Activated T-helper 9 cell treated with anti-CD3 and anti-CD28 coated beads, Interleukin-2, amount 50 U/mL, for 16 hours (primary cell): Measurements from ENCODE around the gene RABL2B.
"Not testable (repeated sequence)": the region's sequence is repeated elsewhere in the genome, so short reads cannot be mapped to it uniquely, and the experiment has no call there.

Source experiments
- DNase-seq: peaks from one replicate; pipeline ENCODE4 v3.0.0-alpha.2; 2020; ENCODE audit warnings: low read depth

RABL2B gene

DNA sequence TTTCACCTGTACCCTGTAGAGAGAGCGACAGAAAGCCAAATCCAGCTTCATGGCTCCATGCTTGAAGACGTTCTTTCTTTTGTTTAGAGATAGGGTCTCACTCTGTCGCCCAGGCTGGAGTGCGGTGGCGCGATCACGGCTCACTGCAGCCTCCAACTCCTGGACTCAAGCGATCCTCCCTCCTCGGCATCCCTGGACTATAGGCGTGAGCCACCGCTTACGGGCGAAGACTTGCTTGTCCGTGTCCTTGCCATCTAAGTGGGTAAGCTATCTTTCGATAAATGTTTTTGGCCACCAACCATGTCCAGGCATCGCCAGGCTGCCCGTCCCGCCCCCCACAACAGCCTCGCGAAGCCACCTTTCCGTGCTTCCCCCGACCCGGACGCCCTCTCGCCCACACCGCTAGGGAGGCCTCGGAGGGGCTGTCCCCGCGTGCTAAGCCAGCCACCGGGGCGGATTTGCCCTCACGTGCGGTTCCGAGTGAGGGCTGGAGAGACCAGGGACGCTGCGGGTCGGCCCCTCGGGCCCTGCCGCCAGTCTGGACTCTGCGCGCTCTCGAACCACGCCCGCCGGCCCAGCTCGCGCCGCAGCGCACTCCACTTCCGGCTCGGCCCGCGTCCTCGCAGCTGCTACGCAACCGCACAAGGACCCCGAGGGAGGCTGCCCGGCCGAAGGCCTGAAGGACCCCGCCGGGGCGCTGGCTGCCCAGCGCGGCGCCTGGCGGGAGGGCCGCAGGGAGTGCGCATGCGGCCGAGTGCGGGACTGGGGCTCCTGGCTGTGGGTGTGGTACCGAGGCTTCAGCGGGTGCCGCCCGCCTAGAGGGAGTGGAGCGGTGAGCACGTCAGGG, at the start of gene RABL2B:
TSS of gene RABL2B (minus strand) at position 604 of the 847 bp plus-strand sequence. CDS start 1,342 bp downstream, outside the sequence.
- peak; percentile 81 for DNase-seq

DNA sequence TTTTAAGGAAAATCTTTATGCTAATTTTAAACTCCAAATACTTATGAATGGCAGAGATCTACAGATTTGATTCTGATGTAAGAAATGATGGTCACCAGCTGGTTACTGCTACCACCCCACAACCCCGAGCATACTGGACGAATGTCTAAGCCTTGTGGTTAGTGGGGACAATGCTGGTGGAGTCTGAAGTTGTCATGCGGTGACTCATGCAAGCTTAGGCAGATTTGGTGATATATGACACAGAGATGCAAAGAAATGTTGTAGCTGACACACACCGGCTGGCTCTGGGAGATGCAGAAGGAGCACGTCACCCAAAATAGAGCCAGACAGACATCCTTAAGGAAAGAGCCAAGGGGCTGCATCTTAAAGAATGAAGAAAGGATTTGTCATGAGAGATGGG, 3.5 kb upstream of the RABL2B start:
- not testable (repeated sequence) for DNase-seq

DNA sequence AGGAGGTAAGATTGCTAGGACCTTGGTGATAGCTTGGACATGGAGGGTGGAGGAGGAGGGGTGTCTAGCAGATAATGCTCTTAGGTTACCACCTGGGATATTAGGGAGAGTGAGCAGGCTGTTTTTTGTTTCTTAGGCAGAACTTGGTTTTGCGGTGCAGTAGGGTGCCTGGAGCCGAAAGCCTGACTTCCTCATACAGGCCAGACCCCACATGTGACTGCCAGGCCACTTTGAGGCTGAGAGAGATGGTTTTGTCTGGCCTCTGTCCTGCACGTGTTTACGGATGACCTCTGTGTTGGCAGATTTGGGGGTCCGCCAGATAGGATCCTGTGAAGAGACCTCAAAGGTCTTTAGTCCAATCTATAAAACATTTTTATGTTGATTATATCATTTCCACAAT, 1.9 kb upstream of the RABL2B start:
- not testable (repeated sequence) for DNase-seq

DNA sequence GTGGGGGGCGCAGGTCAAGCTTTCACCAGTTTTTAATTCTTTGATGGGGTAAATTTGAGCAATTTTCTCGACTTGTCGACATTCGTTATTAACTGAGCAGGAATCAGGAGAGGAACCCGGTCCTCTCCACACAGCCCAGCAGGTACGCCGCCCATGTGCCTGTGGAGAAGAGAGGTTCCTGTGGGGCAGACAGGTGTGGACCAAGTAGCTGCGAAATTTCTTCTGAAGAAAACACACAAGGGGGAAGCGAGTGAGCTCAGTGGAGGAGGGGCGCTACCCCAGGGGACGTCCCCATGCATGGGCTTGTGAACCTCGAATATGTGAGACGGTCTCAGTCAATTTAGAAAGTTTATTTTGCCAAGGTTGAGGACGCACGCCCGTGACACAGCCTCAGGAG, 442 bp upstream of the RABL2B start:
- DNase-seq = not testable (repeated sequence)

DNA sequence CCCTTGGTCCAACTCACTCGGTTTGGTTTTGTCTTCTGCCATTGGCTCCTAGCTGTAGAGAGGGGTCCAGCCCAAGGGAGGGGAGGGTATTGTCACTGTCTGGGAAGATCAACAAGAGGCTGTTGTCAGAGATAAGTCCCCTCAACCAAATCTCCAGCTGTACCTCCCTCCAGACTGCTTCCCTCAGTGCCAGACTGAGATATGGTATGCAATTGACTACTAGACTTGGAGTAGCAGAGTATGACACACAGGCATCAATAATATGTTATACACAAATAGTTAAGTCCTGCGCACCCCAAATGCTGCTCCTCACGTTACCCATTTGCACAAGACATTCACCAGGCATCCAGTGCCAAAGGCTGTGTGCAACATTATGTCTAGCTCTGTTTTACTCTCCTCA, 1.2 kb downstream of the RABL2B start:
- not testable (repeated sequence) for DNase-seq

DNA sequence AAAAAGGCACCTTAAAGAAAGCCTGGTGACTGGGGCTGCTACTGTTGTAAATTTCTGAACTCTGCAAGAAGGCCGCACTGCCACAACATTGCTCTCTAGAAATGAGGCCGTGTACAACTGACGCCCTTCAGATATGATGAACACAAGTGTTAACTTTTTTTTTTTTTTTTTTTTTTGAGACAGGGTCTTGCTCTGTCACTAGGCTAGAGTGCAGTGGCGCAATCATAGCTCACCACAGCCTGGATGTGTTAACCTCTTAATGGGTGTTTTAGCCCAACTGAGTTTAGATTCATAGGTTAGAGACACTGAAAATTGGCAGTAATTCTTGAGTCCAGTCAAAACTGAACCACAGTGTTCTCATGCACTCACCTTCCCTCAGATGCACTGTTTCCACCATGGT, 3.2 kb downstream of the RABL2B start:
- not testable (repeated sequence) for DNase-seq

DNA sequence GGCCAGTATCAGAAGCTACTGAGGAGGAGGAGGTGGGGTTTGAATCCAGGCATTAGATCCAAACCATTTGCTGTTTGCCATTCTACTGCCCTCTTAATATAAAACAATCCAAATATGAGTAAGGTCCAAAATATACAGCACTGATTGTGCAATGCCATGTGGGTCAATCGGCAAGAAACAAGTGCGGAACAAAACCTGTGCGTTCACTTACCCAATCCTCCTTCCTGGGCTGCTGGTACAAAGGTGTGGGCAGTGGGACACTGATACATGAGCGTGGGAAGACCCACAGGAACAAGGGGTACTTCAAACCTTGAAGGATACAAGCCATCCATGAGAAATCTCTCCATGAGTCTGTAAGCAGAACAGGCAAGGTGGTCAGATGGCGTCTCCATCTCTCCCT, 5.8 kb downstream of the RABL2B start:
- DNase-seq = not testable (repeated sequence)

DNA sequence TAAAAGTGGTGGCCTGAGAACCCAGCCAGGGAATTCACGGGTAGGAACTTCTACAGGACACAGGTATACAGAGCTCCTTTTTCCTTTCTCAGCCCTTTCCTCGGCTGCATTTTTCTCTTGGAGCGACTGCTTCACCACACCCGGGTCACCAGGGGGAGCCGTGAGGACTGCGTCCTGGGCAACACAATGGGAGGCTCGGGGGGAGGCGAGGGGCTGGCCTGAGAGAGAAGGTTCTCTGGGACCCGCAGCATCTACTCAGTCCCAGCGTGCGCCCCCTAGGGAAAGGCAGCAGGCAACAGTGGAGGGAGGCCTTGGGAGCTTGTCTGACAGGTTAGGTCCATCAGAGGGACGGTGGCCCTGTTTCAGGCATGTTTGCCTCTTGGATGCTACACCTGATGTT, 8.3 kb downstream of the RABL2B start:
- DNase-seq = not testable (repeated sequence)

DNA sequence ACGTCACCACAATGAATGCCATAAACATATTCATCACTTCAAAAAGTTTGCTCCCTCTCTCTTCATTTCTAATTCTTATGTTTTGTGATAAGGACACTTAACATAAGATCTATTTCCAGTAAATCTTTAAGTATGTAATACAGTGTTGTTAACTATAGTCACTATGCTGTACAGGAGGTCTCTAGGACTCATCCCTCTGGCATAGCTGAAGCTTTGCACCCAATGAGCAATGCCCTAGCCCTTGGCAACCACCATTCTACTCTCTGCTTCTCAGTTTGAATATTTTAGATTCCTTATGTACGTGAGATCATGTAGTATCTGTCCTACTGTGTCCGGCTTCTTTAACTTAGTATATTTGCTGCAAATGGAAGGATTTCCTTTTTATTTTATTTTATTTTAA, 19.1 kb downstream of the RABL2B start:
- DNase-seq = not testable (repeated sequence)

DNA sequence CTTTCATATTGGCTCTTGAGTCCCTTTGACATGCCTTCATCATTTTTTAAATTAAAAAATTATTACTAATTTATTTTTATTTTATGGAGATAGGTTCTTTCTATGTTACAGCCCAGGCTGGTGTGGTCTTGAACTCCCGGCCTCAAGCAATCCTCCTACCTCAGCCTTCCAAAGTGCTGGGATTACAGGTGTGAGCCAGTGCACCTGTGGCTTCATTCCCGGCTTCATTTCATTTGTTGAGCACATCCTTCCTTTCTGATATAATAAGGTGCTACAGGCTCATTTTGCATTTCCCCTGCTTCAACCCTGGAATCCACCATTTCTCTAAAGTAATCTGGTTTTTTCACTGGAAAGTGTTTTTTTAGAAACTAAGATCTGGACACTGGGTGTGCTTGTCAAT, 21.6 kb downstream of the RABL2B start:
- DNase-seq = not testable (repeated sequence)

DNA sequence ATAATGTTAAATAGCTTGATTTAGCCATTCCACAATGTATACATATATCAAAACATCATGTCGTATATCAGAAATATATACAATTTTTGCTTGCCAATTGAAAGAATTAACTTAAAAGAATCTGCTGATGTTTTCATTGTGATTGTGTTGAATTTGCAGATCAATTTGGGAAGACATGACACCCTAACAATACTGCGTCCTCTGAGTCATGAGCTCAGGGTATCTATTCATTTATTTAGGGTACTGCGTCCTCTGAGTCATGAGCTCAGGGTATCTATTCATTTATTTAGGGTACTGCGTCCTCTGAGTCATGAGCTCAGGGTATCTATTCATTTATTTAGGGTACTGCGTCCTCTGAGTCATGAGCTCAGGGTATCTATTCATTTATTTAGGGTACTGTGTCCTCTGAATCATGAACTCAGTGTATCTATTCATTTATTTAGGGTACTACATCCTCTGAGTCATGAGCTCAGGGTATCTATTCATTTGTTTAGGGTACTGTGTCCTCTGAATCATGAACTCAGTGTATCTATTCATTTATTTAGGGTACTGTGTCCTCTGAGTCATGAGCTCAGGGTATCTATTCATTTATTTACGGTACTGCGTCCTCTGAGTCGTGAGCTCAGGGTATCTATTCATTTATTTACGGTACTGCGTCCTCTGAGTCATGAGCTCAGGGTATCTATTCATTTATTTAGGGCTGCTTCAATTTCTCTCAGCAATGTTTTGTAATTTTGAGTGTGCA, 23.7 kb downstream of the RABL2B start:
- DNase-seq = not testable (repeated sequence)

DNA sequence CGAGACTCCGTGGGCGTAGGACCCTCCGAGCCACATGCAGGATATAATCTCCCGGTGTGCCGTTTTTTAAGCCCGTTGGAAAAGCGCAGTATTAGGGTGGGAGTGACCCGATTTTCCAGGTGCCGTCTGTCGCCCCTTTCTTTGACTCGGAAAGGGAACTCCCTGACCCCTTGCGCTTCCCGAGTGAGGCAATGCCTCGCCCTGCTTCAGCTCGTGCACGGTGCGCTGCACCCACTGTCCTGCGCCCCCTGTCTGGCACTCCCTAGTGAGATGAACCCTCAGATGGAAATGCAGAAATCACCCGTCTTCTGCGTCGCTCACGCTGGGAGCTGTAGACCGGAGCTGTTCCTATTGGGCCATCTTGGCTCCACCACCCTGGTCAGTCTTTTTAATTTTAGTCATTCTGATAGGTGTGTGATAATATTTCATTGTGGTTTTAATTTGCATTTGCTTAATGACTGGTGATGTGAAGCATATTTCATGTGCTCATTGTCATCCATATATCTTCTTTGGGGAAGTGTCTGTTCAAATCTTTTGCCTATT, 26.4 kb downstream of the RABL2B start:
- DNase-seq = peak; percentile 43

DNA sequence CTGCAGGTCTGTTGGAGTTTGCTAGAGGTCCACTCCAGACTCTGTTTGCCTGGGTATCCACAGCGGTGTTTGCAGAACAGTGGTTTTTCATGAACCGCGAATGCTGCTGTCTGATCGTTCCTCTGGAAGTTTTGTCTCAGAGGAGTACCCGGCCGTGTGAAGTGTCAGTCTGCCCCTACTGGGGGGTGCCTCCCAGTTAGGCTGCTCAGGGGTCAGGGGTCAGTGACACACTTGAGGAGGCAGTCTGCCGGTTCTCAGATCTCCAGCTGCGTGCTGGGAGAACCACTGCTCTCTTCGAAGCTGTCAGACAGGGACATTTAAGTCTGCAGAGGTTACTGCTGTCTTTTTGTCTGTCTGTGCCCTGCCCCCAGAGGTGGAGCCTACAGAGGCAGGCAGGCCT, 27.0 kb downstream of the RABL2B start:
- DNase-seq = not testable (repeated sequence)

DNA sequence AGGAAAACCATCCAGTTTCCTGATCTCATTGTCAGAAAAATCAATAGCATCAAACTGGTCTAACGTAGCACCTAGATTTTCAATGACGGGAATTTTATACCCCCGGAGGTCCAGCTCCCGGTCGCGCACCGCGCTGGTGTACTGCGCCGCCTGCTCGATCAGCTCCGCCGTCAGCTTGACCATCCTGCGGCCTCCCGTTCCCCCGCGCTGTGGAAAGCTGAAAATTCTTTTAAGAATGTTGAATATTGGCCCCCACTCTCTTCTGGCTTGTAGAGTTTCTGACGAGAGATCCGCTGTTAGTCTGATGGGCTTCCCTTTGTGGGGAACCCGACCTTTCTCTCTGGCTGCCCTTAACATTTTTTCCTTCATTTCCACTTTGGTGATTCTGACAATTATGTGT, 28.2 kb downstream of the RABL2B start:
- DNase-seq = not testable (repeated sequence)

DNA sequence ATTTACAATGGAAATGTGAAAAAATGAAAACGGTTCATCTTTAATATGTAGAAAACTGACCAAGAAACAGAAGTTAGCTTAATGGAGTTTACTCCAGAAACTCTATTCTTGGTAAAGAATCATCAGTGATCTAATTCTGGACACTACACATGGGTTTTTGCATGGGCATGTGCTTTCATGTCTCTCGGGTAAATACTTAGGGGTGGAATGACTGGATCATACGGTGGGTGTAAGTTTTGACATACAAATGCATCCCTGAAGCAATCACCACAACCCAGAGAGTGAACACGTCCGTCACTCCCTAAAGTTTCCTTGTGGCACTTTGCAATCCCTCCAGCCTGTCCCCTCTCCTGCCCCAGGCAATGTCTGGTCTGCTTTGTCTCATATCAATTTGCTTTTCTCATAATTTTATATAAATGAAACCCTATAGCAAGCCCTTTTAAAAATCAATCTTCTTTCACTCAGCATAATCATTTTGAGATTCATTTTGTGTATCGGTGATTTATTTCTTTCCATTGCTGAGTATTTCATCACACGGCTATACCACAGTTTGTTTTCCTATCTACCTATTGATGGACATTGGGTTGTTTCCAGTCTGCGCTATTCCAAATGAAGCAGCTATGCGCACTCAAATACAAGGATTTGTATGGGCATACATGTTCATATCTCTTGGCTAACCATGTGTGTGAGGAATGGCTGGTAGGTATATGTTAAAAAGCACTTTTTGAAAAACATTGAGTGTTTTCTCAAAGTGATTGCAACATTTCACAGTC, 33.9 kb downstream of the RABL2B start:
- DNase-seq = not testable (repeated sequence)

DNA sequence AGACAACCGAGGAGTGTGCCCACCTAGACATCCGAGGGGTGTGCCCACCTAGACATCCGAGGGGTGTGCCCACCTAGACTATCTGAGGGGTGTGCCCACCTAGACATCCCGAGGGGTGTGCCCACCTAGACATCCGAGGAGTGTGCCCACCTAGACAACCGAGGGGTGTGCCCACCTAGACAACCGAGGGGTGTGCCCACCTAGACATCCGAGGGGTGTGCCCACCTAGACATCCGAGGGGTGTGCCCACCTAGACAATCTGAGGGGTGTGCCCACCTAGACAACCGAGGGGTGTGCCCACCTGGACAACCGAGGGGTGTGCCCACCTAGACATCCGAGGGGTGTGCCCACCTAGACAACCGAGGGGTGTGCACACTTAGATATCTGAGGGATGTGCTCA, 34.8 kb downstream of the RABL2B start:
- not testable (repeated sequence) for DNase-seq

DNA sequence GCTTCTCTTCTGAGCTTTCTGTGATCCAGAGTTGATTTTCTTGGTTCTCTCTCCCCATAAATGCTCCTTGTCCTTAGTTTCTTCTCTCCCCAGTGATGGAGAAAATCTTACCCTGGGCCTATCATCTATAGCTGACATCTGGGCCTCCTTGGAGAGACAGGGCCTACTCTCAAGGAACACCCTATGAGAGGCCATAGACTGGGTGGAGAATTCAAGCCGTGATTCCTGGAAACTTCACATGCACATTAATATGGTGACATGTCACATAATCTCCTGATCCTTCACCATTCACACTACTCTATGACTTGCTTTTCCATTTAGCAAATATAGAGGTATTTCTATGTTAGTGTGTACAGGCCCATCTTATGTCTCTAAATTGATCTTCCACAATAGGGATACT, 35.9 kb downstream of the RABL2B start:
- not testable (repeated sequence) for DNase-seq

DNA sequence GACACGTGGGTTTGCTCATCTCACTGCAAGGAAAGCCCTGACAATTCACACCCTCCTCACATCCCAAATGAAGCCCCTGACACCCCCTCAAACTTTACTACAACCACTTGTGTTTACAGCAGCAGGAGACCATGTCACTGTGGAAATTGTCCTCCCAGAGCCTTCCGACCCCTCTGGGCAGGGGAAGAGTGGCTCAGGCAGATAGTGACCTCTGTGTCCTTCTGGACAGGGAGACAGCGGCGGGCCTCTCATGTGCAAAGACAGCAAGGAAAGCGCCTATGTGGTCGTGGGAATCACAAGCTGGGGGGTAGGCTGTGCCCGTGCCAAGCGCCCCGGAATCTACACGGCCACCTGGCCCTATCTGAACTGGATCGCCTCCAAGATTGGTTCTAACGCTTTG, 39.0 kb downstream of the RABL2B start:
- not testable (repeated sequence) for DNase-seq

DNA sequence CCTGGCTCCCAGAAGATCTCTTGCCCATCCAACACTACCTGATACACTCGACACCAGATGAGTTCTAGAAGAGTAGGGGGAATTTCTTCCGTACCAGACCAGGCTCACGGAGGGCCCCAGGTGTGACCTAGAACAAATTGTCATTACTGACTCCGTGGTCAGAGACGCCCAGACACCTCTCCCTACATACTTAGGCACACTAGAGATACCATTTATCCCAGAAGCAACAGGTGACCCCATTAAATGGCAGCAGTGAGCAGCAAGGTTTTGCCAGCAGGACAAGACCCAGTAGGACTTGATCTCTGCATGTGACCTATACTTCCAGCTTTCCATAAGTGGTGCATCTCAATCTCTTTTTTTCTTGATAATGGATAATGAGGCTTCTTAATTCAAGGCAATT, 42.7 kb downstream of the RABL2B start:
- DNase-seq = not testable (repeated sequence)

DNA sequence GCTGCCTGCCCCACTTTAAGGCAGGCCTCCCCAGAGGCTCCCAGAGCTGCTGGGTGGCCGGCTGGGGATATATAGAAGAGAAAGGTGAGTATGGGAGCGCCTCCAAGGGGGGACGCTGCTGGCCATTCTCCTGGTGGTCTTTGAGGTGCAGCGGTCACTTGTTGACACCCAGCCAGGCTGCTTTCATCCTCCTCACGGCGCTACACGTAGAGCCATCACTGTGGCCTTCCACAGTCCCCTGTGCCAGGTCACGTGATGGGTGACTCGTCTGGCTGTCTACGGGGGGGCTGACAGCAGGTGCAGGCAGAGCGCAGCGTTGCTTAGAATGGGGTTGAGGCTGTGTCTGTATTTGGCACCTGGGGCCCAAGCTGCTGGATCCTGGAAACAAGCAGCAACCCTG, 43.5 kb downstream of the RABL2B start:
- DNase-seq = no peak

DNA sequence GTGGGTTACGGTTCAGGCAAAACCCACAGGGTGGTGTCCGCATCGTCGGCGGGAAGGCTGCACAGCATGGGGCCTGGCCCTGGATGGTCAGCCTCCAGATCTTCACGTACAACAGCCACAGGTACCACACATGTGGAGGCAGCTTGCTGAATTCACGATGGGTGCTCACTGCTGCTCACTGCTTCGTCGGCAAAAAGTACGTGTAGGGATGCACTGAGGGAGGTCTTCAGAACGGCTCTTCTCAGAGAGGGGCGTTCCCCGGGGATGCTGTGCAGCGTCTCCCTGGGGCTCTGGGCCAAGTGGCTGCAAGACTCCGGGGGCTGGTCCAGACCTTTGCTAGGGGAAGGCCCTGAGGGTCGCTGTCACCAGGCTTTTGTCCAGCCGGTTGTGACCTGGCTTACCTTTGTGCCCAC, 44.2 kb downstream of the RABL2B start:
- DNase-seq = no peak

DNA sequence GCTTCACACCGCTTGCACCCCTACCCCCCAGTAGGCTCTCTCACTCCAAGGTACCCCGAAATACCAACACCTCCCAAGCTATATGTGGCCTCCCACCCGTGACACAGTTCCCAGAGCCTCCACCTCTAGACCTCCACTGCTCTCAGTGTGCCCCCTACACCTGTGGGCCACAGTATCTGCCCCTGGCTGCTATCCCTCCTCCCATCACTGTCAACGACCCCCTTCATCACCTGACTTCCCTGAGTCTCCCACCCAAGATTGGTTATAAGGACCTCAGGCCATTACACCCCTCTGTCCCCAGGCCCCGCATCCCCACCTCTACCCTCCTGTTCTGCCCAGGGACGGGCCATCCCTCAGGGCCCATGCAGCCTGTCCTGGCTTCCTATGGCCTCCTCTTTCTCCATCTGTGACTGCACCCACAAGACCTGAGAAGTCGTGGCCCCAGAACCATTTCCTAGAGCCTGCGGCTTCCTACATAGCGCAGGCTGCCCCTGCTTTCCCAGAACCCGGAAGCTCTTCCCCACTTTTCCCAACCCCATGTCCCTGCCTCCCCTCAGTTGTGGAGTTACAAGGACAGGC, 44.7 kb downstream of the RABL2B start:
- DNase-seq = no peak
